GM23248 (cell line): ENCODE measurements around the gene ATP5F1D. TPM values are rescaled to one million over a fixed set of nuclear protein-coding genes. Genes with fewer than 3 reads are reported as not detected.
A peak's percentile ranks its signal among the peaks of the same experiment; 100 is the strongest.

ENCODE experiments used
- DNase-seq: peaks from one replicate; pipeline ENCODE4 v3.0.0-alpha.2; 2015
- H2AFZ ChIP-seq: fragments of 200-600 bp; sonication (generic); 2 replicates; pipeline ENCODE4 v1.6.1; 2016; ENCODE audit warnings: antibody characterized with exemption
- H3F3A ChIP-seq: fragments of 200-600 bp; sonication (generic); 2 replicates; pipeline ENCODE4 v1.6.1; 2016; ENCODE audit warnings: mild to moderate bottlenecking, antibody characterized with exemption, mixed run types; ENCODE audit not compliant: insufficient read depth
- H3K27ac ChIP-seq: fragments of 200-600 bp; sonication (generic); 2 replicates; pipeline ENCODE4 v1.5.1; 2016; ENCODE audit warnings: mild to moderate bottlenecking
- H3K27me3 ChIP-seq: fragments of 200-600 bp; sonication (generic); replicated peaks from 2 replicates; pipeline ENCODE4 v1.6.1; 2016; ENCODE audit warnings: mild to moderate bottlenecking; ENCODE audit not compliant: insufficient read depth
- H3K36me3 ChIP-seq: fragments of 200-600 bp; sonication (generic); 2 replicates; pipeline ENCODE4 v1.6.1; 2016; ENCODE audit warnings: low read depth, mild to moderate bottlenecking
- H3K4me1 ChIP-seq: fragments of 200-600 bp; sonication (generic); 2 replicates; pipeline ENCODE4 v1.6.1; 2016; ENCODE audit warnings: mild to moderate bottlenecking; ENCODE audit not compliant: insufficient read depth
- H3K4me2 ChIP-seq: fragments of 200-600 bp; sonication (generic); one replicate; pipeline ENCODE4 v1.6.1; 2016; ENCODE audit warnings: mild to moderate bottlenecking; ENCODE audit not compliant: unreplicated experiment
- H3K4me3 ChIP-seq: fragments of 200-600 bp; sonication (generic); 2 replicates; pipeline ENCODE4 v1.5.1; 2016; ENCODE audit warnings: mild to moderate bottlenecking
- H3K79me2 ChIP-seq: fragments of 200-600 bp; sonication (generic); 2 replicates; pipeline ENCODE4 v1.6.1; 2016; ENCODE audit warnings: mild to moderate bottlenecking; ENCODE audit not compliant: insufficient read depth
- H3K9ac ChIP-seq: fragments of 200-600 bp; sonication (generic); 2 replicates; pipeline ENCODE4 v1.6.1; 2016; ENCODE audit warnings: mild to moderate bottlenecking
- H3K9me2 ChIP-seq: fragments of 200-600 bp; sonication (generic); 2 replicates; pipeline ENCODE4 v1.6.1; 2016; ENCODE audit warnings: mixed run types, mild to moderate bottlenecking, moderate library complexity; ENCODE audit not compliant: insufficient read depth
- H3K9me3 ChIP-seq: fragments of 200-600 bp; sonication (generic); one replicate; pipeline ENCODE4 v1.6.1; 2017; ENCODE audit warnings: low read depth
- H4K20me1 ChIP-seq: fragments of 200-600 bp; sonication (generic); 2 replicates; pipeline ENCODE4 v1.6.0; 2016; ENCODE audit not compliant: insufficient read depth
- EZH2 ChIP-seq: fragments of 200-600 bp; sonication (generic); IDR thresholded peaks from 2 replicates; pipeline ENCODE4 v1.6.1; 2018; ENCODE audit warnings: antibody characterized with exemption, mild to moderate bottlenecking; ENCODE audit not compliant: insufficient read depth, poor library complexity, severe bottlenecking
- EZH2phosphoT487 ChIP-seq: fragments of 200-600 bp; sonication (generic); IDR thresholded peaks from 2 replicates; pipeline ENCODE4 v1.6.1; 2018; ENCODE audit warnings: antibody characterized with exemption, moderate library complexity, mild to moderate bottlenecking, low read depth; ENCODE audit not compliant: insufficient read depth
- WGBS, 2 experiments: methylation state at CpG; one replicate each; pipeline ENCODE4 v1.1.6; 2015 to 2017; ENCODE audit warnings: low lambda C conversion rate in 2 of 2, low coverage in 1 of 2; ENCODE audit errors: missing lambda C conversion rate in 2 of 2; 5-methylcytosine and 5-hydroxymethylcytosine counted together
- in situ Hi-C: fragments of 300-500 bp; cut with MboI; formaldehyde crosslinking; loops from 2 replicates; pipeline ENCODE4 v1.15.0; 2020
- polyA plus RNA-seq: library from polyadenylated mRNA; unstranded; fragments of >200 nt; fragmentation: Nextera tagmentation; extraction: Ambion mirVana; gene quantifications from 2 replicates; pipeline ENCODE4 v1.2.1, GENCODE V29; 2016
- total RNA-seq: library from RNA; depleted of rRNA; stranded (reverse); fragments of >200 nt; shearing (Covaris generic); gene quantifications from 2 replicates; pipeline ENCODE4 v1.2.3, GENCODE V29; 2014

The ATP5F1D gene
- total and polyA plus RNA-seq, 2 experiments from 2014 or later, result 38.9 to 287 TPM

DNA sequence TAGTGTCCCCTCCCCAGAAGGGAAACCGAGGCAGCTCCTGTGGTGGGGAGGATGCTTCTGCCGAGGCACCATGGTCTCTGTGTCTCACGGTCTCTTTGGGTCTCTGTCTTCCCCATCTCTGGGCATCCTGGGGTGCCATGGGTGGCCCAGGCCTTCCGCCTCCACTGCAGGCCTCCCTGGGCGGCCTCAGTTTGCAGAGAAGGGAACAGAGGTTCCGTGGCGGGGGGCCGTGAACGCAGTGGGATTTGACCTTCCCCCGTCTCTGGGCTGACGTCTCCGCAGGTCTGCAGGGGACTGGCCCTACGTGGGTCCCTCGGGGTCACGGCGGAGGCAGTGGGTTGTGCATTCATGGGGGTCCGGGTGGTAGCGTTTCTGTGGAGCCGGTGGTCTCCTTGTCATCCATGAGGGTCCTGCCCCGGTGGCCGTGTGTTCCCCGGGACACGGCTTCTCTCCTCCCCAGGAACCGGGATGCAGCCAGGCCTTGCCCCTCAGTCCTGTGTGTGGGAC is 48.7 kb downstream of the ATP5F1D start:
- no peaks in the 10 kb centered on the region for H3F3A ChIP-seq
- no peak overlapping the region for H3K4me3 ChIP-seq
- no peak for DNase-seq
- no peaks in the 10 kb centered on the region for H3K9me3 ChIP-seq
- WGBS, 2 experiments, result 74 to 77% methylated on average over 22 to 24 of the region's 24 CpGs
- no peak overlapping the region for H3K27ac ChIP-seq
- H3K79me2 ChIP-seq, result no peaks in the 10 kb centered on the region
- no peak overlapping the region for H3K4me2 ChIP-seq
- no peaks in the 10 kb centered on the region for H3K4me1 ChIP-seq
- no peaks in the 10 kb centered on the region for H3K9me2 ChIP-seq
- H4K20me1 ChIP-seq, result no peaks in the 10 kb centered on the region
- TF ChIP-seq EZH2, result no peak
- TF ChIP-seq EZH2phosphoT487, result no peak
- no peak overlapping the region for H2AFZ ChIP-seq
- H3K27me3 ChIP-seq, result peaks cover 36% of the 10 kb centered on the region
- no peak overlapping the region for H3K9ac ChIP-seq
- in situ Hi-C loops, result no loop called here
- no peaks in the 10 kb centered on the region for H3K36me3 ChIP-seq

DNA sequence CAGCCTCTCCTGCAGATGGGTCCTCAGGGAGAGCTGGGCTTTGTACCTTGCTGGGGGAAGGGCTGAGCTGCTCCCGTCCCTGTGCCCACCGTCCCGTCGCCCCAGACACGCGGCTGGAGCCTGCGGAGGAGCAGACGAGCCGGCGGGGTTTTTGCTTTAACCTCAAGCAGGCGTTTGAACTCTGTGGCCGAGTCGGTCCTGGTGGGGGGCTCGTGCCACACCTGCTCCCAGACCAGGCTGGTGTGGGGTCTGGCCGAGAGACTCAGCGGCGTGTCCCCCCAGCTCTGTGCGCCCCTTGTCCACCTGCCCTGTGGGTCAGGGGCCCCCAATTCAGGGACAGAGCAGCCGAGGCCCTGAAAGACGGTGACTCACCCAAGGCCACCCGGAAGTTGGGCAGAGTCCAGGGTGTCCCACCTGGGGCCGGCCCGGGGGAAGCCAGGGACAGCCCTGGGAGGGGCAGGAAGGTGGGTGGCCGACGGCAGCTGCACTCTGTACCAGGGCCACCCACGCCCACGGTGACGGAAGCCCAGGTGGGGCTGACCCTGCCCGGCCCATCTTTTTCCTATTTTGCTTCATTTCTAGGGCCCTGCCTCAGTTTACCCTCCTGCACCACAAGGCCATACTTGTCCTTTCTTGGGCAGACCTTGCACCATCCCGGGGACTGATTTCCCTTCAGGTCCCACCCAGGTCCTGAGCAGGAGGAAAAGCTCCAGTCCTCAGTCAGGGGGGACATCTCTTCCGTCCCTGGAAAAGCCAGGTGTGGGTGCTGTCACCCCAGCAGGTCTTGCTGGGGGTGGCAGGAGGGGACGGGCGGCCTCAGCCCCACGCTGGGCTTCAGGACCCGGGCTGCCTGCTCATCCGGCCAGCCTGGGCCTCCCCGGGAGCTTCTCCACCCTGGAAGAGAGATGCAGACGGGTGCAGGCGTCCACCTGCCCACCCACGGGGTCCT is 49.4 kb downstream of the ATP5F1D start:
- in situ Hi-C loops, result no loop called here
- Histone ChIP-seq H3K9ac (no peak overlapping the region), H3K27me3 (peaks cover 33% of the 10 kb centered on the region), H2AFZ (no peak overlapping the region), H3K79me2 (no peaks in the 10 kb centered on the region), H3K36me3 (no peaks in the 10 kb centered on the region), H3K4me1 (no peaks in the 10 kb centered on the region), H3F3A (no peaks in the 10 kb centered on the region), H3K4me2 (no peak overlapping the region), H3K9me3 (no peaks in the 10 kb centered on the region), H3K27ac (no peak overlapping the region), H3K9me2 (no peaks in the 10 kb centered on the region), H3K4me3 (no peak overlapping the region), H4K20me1 (no peaks in the 10 kb centered on the region)
- 54 to 55% methylated on average over 36 to 37 of the region's 40 CpGs for WGBS, 2 experiments
- TF ChIP-seq EZH2phosphoT487 (no peak), EZH2 (no peak)
- DNase-seq, result no peak

DNA sequence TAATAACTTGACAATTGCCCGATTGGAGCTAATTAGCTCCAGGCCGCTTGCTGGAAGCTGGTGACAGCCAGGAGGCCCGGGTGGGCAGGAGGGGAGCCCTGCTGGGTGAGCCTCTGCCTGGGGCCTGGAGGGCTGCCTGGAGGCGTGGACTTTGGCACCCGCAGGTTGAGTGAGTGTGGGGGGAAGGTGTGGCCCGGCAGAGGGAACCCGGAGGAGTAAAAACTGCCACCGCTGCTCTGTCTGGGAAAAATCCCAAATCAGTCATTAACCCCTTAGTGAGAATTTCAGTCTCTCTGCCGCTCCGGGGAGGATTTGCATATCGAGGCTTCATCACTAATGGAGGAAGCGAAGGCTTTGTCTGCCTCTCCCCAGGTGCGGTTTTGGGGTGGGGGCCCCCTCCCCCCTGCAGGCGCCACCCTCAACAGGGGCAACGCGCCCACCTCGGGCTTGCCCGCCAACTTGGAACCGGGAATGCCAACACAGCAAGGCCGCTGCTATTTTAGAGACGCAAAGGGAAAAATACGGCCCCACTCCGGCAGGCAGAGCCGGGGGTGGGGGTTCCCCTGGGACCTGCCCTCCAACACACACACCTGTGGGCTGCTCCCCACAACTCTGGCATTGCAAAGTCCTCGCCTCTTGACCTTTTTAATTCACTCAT is 50.3 kb downstream of the ATP5F1D start:
- peaks cover 27% of the 10 kb centered on the region for H3K27me3 ChIP-seq
- H3K79me2 ChIP-seq, result no peaks in the 10 kb centered on the region
- H3K36me3 ChIP-seq, result no peaks in the 10 kb centered on the region
- no peak overlapping the region for H2AFZ ChIP-seq
- no peaks in the 10 kb centered on the region for H3K9me3 ChIP-seq
- H4K20me1 ChIP-seq, result no peaks in the 10 kb centered on the region
- in situ Hi-C loops, result no loop called here
- TF ChIP-seq EZH2phosphoT487, result no peak
- TF ChIP-seq EZH2, result no peak
- H3K9ac ChIP-seq, result no peak overlapping the region
- WGBS, 2 experiments, result 5 to 6% methylated on average over 25 of the region's 25 CpGs
- no peak overlapping the region for H3K4me3 ChIP-seq
- no peak overlapping the region for H3K4me2 ChIP-seq
- H3K9me2 ChIP-seq, result no peaks in the 10 kb centered on the region
- H3F3A ChIP-seq, result no peaks in the 10 kb centered on the region
- peak; percentile 37 for DNase-seq
- no peak overlapping the region for H3K27ac ChIP-seq
- H3K4me1 ChIP-seq, result no peaks in the 10 kb centered on the region

DNA sequence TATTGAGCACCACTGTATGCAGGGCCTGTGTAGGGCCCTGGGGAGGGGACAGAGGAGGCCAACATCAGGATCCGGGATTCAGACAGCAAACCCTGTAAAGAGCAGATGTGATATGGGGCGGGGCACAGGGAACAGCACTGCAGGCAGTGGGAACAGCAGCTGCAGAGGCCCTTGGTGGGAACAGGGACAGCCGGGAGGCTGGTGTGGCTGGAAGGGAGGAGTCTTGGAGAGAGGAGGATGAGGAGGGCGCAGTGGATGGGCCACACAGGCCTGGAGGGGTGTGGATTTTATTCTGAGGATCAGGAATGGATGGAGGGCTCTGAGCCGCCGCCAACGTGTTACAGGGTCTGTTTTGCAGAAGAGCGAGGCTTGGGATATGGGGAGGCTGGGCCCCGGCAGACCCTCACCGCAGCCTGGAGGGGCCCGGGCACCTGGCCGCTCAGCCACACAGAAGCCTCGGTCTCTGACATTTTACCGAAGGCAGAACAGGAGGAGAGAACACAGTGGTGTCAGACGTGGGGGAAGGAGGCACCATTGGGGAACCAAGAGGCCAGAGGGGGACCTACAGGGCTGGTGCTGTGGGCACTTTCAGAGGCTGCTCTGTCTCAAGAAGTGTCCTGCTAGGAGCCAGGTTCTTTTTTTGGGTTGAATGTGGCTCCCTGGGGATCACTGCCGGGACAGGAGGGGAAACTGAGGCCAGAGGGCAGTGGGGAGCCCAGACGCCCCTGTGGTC is 51.0 kb downstream of the ATP5F1D start:
- H3K27me3 ChIP-seq, result peaks cover 21% of the 10 kb centered on the region

More for the DNA sequence above, 51.0 kb downstream of the ATP5F1D start:
- Histone ChIP-seq H3K9ac (no peak overlapping the region), H2AFZ (no peak overlapping the region), H3F3A (no peaks in the 10 kb centered on the region), H3K4me2 (no peak overlapping the region), H3K27ac (no peak overlapping the region), H3K4me1 (no peaks in the 10 kb centered on the region), H3K79me2 (no peaks in the 10 kb centered on the region), H3K9me2 (no peaks in the 10 kb centered on the region), H3K4me3 (no peak overlapping the region), H4K20me1 (no peaks in the 10 kb centered on the region), H3K36me3 (no peaks in the 10 kb centered on the region), H3K9me3 (no peaks in the 10 kb centered on the region)
- no peak for DNase-seq
- 80 to 81% methylated on average over 15 to 17 of the region's 17 CpGs for WGBS, 2 experiments
- in situ Hi-C loops, result no loop called here
- TF ChIP-seq EZH2phosphoT487, result no peak
- no peak for TF ChIP-seq EZH2
